Upper lobe of right lung (tissue), 1 donor: ENCODE results near the gene SCN5A. TPM values are rescaled to one million over a fixed set of nuclear protein-coding genes. Genes with fewer than 3 reads are reported as not detected.
A peak's percentile ranks its signal among the peaks of the same experiment; 100 is the strongest.

Source experiments
- ATAC-seq: fragments of 200-7000 bp; cut with Tn5 transposase; one replicate; pipeline ENCODE4 v1.9.1; 2020; ENCODE audit warnings: mild to moderate bottlenecking, moderate library complexity
- DNase-seq: peaks from one replicate; pipeline ENCODE4 v3.0.0-alpha.2; 2020
- H3K27ac ChIP-seq: fragments of 200-600 bp; one replicate; pipeline ENCODE4 v1.8.0; 2022
- H3K27me3 ChIP-seq: fragments of 200-600 bp; one replicate; pipeline ENCODE4 v1.8.0; 2022; ENCODE audit warnings: mild to moderate bottlenecking
- H3K36me3 ChIP-seq: fragments of 200-600 bp; one replicate; pipeline ENCODE4 v1.8.0; 2022
- H3K4me1 ChIP-seq: fragments of 200-600 bp; one replicate; pipeline ENCODE4 v1.8.0; 2022
- H3K4me3 ChIP-seq: fragments of 200-600 bp; one replicate; pipeline ENCODE4 v1.8.0; 2022; ENCODE audit warnings: mild to moderate bottlenecking
- H3K9me3 ChIP-seq: fragments of 200-600 bp; one replicate; pipeline ENCODE4 v1.8.0; 2022
- intact Hi-C: fragments of 100-400 bp; cut with DNase I; formaldehyde crosslinking; loops from one replicate; pipeline ENCODE4 v1.11.0; 2022
- total RNA-seq: library from RNA; stranded (reverse); fragmentation: NEBNext Ultra II Directional; extraction: Animal tissue kit (Norgen Biotek cat#: 25700); gene quantifications from one replicate; pipeline ENCODE4 v1.2.1, GENCODE V29; 2021
- TF ChIP-seq, protein P1 (sequence below): fragments of 200-600 bp; IDR thresholded peaks from one replicate; pipeline ENCODE4 v1.8.0; 2022; ENCODE audit warnings: antibody characterized with exemption
- donor health status: DM: no; HTN: yes; CAD: no; lungs with severe emphysema.

SCN5A gene
- total RNA-seq, 1 donor from 2014 or later, result 0.58 TPM

GRCh38 chr3:38610436-38610835 is 39.1 kb downstream of the SCN5A start:
- Histone ChIP-seq H3K9me3 (no peaks in the 10 kb centered on the region), H3K4me1 (no peaks in the 10 kb centered on the region), H3K27ac (no peak overlapping the region), H3K36me3 (no peaks in the 10 kb centered on the region), H3K27me3 (no peaks in the 10 kb centered on the region), H3K4me3 (no peak overlapping the region)
- DNase-seq, result peak; percentile 46
- intact Hi-C loops, result no loop called here
- TF ChIP-seq, protein P1, sequence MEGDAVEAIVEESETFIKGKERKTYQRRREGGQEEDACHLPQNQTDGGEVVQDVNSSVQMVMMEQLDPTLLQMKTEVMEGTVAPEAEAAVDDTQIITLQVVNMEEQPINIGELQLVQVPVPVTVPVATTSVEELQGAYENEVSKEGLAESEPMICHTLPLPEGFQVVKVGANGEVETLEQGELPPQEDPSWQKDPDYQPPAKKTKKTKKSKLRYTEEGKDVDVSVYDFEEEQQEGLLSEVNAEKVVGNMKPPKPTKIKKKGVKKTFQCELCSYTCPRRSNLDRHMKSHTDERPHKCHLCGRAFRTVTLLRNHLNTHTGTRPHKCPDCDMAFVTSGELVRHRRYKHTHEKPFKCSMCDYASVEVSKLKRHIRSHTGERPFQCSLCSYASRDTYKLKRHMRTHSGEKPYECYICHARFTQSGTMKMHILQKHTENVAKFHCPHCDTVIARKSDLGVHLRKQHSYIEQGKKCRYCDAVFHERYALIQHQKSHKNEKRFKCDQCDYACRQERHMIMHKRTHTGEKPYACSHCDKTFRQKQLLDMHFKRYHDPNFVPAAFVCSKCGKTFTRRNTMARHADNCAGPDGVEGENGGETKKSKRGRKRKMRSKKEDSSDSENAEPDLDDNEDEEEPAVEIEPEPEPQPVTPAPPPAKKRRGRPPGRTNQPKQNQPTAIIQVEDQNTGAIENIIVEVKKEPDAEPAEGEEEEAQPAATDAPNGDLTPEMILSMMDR, result no peak
- no peak for ATAC-seq

DNA sequence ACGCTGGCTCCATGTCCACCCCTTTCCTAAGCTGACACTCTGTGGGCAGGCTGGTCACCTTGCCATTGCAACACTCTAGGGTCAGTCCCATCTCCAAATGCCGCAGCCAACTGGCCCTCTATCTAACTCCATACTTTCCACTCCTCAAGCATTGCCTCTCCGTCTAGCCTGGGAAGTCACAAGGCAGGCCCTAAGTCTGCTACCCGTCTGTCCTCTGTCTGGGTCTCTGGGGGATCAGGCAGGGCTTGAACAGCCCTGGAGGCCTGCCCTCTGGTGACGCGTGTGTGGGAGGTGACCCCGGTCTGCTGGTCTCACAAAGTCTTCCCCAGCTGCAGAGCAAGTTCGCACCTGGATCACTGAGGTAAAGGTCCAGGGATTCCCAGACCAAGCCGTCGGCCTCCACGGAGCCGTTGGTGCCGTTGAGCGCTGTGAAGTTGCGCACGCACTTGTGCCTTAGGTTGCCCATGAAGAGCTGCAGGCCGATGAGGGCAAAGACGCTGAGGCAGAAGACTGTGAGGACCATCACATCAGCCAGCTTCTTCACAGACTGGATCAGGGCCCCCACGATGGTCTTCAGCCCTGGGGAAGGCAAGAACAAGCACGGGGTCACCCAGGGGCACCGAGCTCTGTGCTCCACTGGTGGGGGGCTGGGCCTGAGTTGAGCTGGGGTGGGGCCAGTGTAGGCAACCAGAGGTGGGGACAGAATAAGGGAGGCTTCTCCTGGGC is 39.9 kb downstream of the SCN5A start:
- Histone ChIP-seq H3K9me3 (no peaks in the 10 kb centered on the region), H3K4me1 (no peaks in the 10 kb centered on the region), H3K4me3 (no peak overlapping the region), H3K27me3 (no peaks in the 10 kb centered on the region), H3K36me3 (no peaks in the 10 kb centered on the region), H3K27ac (no peak overlapping the region)
- DNase-seq, result peak; percentile 59
- TF ChIP-seq, protein P1, result no peak
- intact Hi-C loops, result no loop called here
- no peak for ATAC-seq

- Histone ChIP-seq H3K9me3 (no peaks in the 10 kb centered on the region), H3K27ac (no peak overlapping the region), H3K4me1 (no peaks in the 10 kb centered on the region), H3K27me3 (no peaks in the 10 kb centered on the region), H3K4me3 (no peak overlapping the region), H3K36me3 (no peaks in the 10 kb centered on the region)
- DNase-seq (peak; percentile 8), ATAC-seq (no peak)
- intact Hi-C loops, result no loop called here
- TF ChIP-seq, protein P1, result no peak
These were observed 40.5 kb downstream of the SCN5A start for GRCh38 chr3:38608961-38609360.

DNA sequence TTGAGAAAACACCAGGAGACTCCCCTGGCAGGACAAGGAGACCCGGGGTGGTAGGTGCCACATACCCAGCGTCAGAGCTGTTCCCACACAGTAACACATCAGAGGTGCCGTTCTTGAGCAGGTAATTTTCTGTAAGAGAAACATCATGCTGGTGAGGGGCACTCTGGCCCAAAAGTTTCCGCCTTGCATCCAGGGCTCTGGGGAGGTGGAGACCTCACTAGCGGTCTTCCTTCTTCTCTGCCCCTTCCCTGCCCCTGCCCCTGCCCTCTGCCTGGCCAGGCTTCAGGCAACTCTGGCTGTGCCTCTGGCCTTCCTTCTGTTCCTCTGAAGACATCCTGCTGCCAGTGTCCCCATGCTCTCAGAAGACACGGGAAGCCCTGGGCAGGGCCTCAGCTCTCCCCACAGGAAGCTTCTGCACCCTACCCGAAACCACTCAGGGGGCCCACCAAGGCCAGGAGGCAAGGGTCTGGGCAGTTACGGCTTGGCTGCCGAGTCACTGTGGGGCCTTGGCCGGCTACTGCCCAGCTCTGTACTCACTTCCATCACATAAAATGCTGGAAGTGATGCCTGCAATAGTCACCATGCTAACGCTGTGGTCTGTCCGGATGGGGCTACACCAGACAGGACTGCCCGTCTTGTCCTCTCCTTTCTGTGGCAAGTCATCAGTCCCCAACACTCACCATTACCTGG is 41.3 kb downstream of the SCN5A start:
- peak; percentile 36 for DNase-seq

GRCh38 chr3:38606561-38606960 is 42.9 kb downstream of the SCN5A start:
- TF ChIP-seq, protein P1, result no peak
- H3K9me3 ChIP-seq, result no peaks in the 10 kb centered on the region
- no peaks in the 10 kb centered on the region for H3K36me3 ChIP-seq
- H3K27ac ChIP-seq, result no peak overlapping the region
- H3K27me3 ChIP-seq, result no peaks in the 10 kb centered on the region
- intact Hi-C loops, result no loop called here
- DNase-seq, result peak; percentile 38
- no peak for ATAC-seq
- H3K4me1 ChIP-seq, result no peaks in the 10 kb centered on the region
- no peak overlapping the region for H3K4me3 ChIP-seq

More for the DNA sequence above, 41.3 kb downstream of the SCN5A start:
- intact Hi-C loops, result no loop called here
- no peaks in the 10 kb centered on the region for H3K4me1 ChIP-seq
- no peak overlapping the region for H3K27ac ChIP-seq
- no peaks in the 10 kb centered on the region for H3K27me3 ChIP-seq
- no peaks in the 10 kb centered on the region for H3K36me3 ChIP-seq
- TF ChIP-seq, protein P1, result no peak
- no peak overlapping the region for H3K4me3 ChIP-seq
- no peaks in the 10 kb centered on the region for H3K9me3 ChIP-seq
- no peak for ATAC-seq
